Memory B cell (primary cell): ENCODE measurements around the gene PCP4.

Experiments used
- ATAC-seq: fragments of 150-1000 bp; cut with Tn5 transposase; 2 replicates; pipeline ENCODE4 v1.10.0; 2021; ENCODE audit warnings: low read depth, mild to moderate bottlenecking, moderate library complexity
- DNase-seq, 2 donors: peaks; one replicate each; pipeline ENCODE4 v3.0.0; 2022; ENCODE audit warnings: low spot score in 2 of 2
- H3K27ac Mint-ChIP-seq: one replicate; pipeline ENCODE4 v1.8.0; 2022; ENCODE audit warnings: mild to moderate bottlenecking, moderate library complexity, mixed read lengths
- H3K27me3 Mint-ChIP-seq: one replicate; pipeline ENCODE4 v1.8.0; 2022; ENCODE audit warnings: mixed read lengths
- H3K36me3 Mint-ChIP-seq: one replicate; pipeline ENCODE4 v1.8.0; 2022; ENCODE audit warnings: mild to moderate bottlenecking, mixed read lengths
- H3K4me1 Mint-ChIP-seq: one replicate; pipeline ENCODE4 v1.8.0; 2022; ENCODE audit warnings: mixed read lengths
- H3K4me3 Mint-ChIP-seq: one replicate; pipeline ENCODE4 v1.8.0; 2022; ENCODE audit warnings: mild to moderate bottlenecking, moderate library complexity, mixed read lengths
- H3K9me3 Mint-ChIP-seq: one replicate; pipeline ENCODE4 v1.8.0; 2022; ENCODE audit warnings: mixed read lengths

The PCP4 gene

GRCh38 chr21:39958731-39959130 lies 91.5 kb downstream of the PCP4 start:
- H3K4me3 Mint-ChIP-seq, result no peak overlapping the region
- no peaks in the 10 kb centered on the region for H3K4me1 Mint-ChIP-seq
- no peaks in the 10 kb centered on the region for H3K27me3 Mint-ChIP-seq
- ATAC-seq (no peak), DNase-seq (no peak)
- H3K36me3 Mint-ChIP-seq, result peaks cover 2% of the 10 kb centered on the region
- H3K27ac Mint-ChIP-seq, result no peak overlapping the region
- peaks cover 16% of the 10 kb centered on the region for H3K9me3 Mint-ChIP-seq

- H3K9me3 Mint-ChIP-seq, result peaks cover 14% of the 10 kb centered on the region
- H3K4me1 Mint-ChIP-seq, result no peaks in the 10 kb centered on the region
- ATAC-seq, result no peak
- H3K27ac Mint-ChIP-seq, result no peak overlapping the region
- no peak for DNase-seq
- H3K27me3 Mint-ChIP-seq, result no peaks in the 10 kb centered on the region
- H3K4me3 Mint-ChIP-seq, result no peak overlapping the region
- peaks cover 2% of the 10 kb centered on the region for H3K36me3 Mint-ChIP-seq
Observed at GRCh38 chr21:39961251-39961650, 94.0 kb downstream of the PCP4 start.

- DNase-seq (no peak), ATAC-seq (no peak)
- H3K4me1 Mint-ChIP-seq, result no peaks in the 10 kb centered on the region
- no peak overlapping the region for H3K27ac Mint-ChIP-seq
- H3K9me3 Mint-ChIP-seq, result peaks cover 13% of the 10 kb centered on the region
- peaks cover 2% of the 10 kb centered on the region for H3K36me3 Mint-ChIP-seq
- no peak overlapping the region for H3K4me3 Mint-ChIP-seq
- H3K27me3 Mint-ChIP-seq, result no peaks in the 10 kb centered on the region
Observed at GRCh38 chr21:39965026-39965425, 97.8 kb downstream of the PCP4 start.

DNA sequence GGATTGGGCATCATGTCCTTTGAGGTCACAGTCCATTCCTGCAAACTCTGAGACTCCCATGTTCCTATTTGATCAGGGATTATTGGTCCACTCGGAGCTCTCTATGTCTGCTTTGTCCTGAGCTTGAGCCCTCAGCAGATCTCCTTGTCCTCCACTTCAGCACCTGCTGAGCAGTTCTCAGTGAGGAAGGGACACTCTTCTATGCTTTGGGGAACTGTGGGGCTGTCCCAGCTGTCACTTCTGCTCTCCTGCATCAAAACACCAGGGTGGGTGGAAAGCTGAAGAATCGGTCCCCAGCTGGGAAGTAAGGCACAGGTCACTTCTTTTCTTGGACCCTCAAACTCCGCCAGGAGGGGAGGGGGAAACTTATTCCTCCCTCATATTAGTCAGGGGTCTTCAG lies 99.5 kb downstream of the PCP4 start:
- H3K9me3 Mint-ChIP-seq, result peaks cover 7% of the 10 kb centered on the region
- no peak for ATAC-seq
- H3K27me3 Mint-ChIP-seq, result no peaks in the 10 kb centered on the region
- no peak overlapping the region for H3K27ac Mint-ChIP-seq
- H3K36me3 Mint-ChIP-seq, result no peaks in the 10 kb centered on the region
- H3K4me1 Mint-ChIP-seq, result no peaks in the 10 kb centered on the region
- H3K4me3 Mint-ChIP-seq, result no peak overlapping the region
- DNase-seq, result no peak

DNA sequence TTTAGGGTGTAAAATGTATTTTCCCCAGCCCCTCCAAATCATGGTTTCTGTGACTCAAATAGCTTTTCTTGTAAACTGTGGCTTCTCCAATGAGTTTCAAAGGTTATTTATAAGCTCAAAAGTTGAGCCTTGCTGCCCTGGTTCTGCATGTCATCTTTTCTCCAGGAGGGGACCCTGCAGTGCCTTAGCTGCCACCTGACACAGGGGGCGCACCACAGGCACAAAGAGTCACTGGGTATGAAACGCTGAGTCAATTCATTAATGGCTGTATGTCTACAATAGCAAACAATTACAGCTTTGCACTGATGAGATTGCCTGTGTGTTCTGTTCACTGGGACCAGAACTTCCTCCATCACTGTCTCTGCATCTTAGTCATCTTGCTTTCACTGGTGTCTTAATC lies 100.8 kb downstream of the PCP4 start:
- Mint-ChIP-seq H3K4me1 (no peaks in the 10 kb centered on the region), H3K27me3 (no peaks in the 10 kb centered on the region), H3K4me3 (no peak overlapping the region), H3K27ac (no peak overlapping the region), H3K36me3 (no peaks in the 10 kb centered on the region), H3K9me3 (peaks cover 3% of the 10 kb centered on the region)
- ATAC-seq, result no peak
- no peak for DNase-seq

- Mint-ChIP-seq H3K4me3 (no peak overlapping the region), H3K27me3 (no peaks in the 10 kb centered on the region), H3K36me3 (no peaks in the 10 kb centered on the region), H3K9me3 (peaks cover 3% of the 10 kb centered on the region), H3K27ac (no peak overlapping the region), H3K4me1 (no peaks in the 10 kb centered on the region)
- DNase-seq (no peak), ATAC-seq (no peak)
Observed at GRCh38 chr21:39969691-39970364, 102.6 kb downstream of the PCP4 start.

DNA sequence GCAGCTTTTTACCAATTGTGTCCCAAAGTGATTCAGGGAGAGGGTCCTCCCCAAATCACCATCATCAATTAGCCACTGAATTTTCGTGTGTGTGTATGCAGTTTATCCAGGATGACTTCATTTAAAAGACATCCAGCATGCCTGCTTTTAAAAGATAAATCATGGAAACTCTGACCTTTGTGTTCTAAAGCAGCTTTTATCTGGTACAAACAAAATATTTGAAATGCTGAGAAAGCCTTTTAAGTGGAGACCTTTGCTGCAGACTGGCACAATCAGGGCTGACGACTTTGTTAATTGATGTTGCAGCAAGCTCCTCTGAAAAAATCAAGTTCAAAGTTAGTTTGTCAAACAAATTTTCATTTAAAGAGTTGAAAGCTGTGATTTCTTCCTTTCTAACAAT lies 104.7 kb downstream of the PCP4 start:
- no peak overlapping the region for H3K27ac Mint-ChIP-seq
- DNase-seq (no peak), ATAC-seq (no peak)
- no peaks in the 10 kb centered on the region for H3K36me3 Mint-ChIP-seq
- no peaks in the 10 kb centered on the region for H3K4me1 Mint-ChIP-seq
- H3K4me3 Mint-ChIP-seq, result no peak overlapping the region
- peaks cover 3% of the 10 kb centered on the region for H3K9me3 Mint-ChIP-seq
- peaks cover 4% of the 10 kb centered on the region for H3K27me3 Mint-ChIP-seq

DNA sequence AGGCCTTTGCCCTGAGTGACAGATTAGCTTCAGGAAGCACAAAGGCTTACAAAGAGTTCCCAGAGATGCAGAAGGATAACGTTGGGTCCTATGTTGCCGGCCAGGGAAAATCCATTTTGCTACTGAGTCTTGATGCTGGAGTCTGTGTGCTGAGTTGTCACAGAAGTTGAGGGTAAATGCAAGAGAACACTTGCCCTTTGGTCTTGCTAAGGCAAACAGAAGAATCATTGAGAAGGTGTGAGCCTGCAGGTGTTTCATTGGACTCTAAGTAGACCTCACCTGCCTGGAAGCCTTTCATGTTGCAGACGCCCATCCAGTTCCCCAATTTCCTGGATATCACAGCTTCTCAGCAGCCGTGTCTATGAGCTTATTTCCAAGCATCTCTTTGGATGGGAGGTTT lies 105.2 kb downstream of the PCP4 start:
- peaks cover 4% of the 10 kb centered on the region for H3K27me3 Mint-ChIP-seq
- H3K4me3 Mint-ChIP-seq, result no peak overlapping the region

DNA sequence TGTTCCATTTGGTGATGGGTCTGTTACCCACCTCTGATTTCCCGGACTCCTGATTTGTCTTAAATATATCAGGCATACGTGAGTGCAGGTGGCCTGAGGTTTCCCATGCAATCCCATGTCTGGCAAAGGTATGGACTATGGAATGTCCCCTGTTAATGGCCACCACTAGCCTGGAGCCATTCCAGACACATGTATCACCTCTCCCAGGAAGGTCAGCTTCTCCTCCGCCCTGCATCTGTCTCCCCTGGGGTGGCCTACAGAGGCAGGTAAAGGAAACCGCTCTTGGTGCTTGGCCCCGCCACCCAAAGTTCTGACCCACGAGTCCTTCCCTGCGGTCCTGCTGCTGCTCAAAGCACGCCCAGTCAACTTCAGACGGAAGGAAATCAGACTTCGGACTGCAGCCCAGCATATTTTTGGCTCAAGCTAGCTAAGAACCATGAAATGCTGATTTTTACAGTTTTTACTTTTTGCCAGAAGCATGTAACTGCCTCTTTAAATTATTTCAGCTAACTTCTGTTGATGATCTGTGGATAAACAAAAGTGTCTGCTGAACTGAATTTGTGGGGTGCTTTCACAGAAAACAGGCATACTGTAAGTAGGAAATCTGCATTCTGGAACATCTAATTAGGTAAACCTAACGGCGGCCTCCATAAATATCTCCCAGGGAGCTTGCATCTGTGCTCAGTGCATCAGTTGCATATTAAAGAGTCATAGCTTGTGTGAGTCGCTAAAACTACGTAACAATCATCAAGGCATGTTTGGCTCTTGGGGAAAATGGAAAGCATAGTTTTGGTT lies 105.9 kb downstream of the PCP4 start:
- H3K27me3 Mint-ChIP-seq, result peaks cover 4% of the 10 kb centered on the region
- H3K36me3 Mint-ChIP-seq, result no peaks in the 10 kb centered on the region
- no peak for ATAC-seq

More for the DNA sequence above, 105.2 kb downstream of the PCP4 start:
- Mint-ChIP-seq H3K4me1 (no peaks in the 10 kb centered on the region), H3K36me3 (no peaks in the 10 kb centered on the region), H3K27ac (no peak overlapping the region), H3K9me3 (peaks cover 3% of the 10 kb centered on the region)
- DNase-seq, result no peak
- no peak for ATAC-seq

GRCh38 chr21:39976800-39977199 lies 109.6 kb downstream of the PCP4 start:
- no peaks in the 10 kb centered on the region for H3K9me3 Mint-ChIP-seq
- no peak overlapping the region for H3K27ac Mint-ChIP-seq
- H3K36me3 Mint-ChIP-seq, result no peaks in the 10 kb centered on the region
- H3K4me1 Mint-ChIP-seq, result no peaks in the 10 kb centered on the region
- H3K4me3 Mint-ChIP-seq, result no peak overlapping the region
- no peak for DNase-seq
- ATAC-seq, result no peak
- peaks cover 4% of the 10 kb centered on the region for H3K27me3 Mint-ChIP-seq

More for the DNA sequence above, 105.9 kb downstream of the PCP4 start:
- Mint-ChIP-seq H3K4me1 (no peaks in the 10 kb centered on the region), H3K27ac (no peak overlapping the region), H3K4me3 (no peak overlapping the region), H3K9me3 (no peaks in the 10 kb centered on the region)
- no peak for DNase-seq
